HPDE6-E6E7 (cell line): ENCODE results near the gene EMC6.
"Not testable (repeated sequence)": the region's sequence is repeated elsewhere in the genome, so short reads cannot be mapped to it uniquely, and the experiment has no call there.

Experiments used
- DNase-seq: peaks from one replicate; pipeline ENCODE4 v3.0.0; 2011; ENCODE audit warnings: missing footprints; ENCODE audit errors: extremely low spot score

Gene EMC6

DNA sequence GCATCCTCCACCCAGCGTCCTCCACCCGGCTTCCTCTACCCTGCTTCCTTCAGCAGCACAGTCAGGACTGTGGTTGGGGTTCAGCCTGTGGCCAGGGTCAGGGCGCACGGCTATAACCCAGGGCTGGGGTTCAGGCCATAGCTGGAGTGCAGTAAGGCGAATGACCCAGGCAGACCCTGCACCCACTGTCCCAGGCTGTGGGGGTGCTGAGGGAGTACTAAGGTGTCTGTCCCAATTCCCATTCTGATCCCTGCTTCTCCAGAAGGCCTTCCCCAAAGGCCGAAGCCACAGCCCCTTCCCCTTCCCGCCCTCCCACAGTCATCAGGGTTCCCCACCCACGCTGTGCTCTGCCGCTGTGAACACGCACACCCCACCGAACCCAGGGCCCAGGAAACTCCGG is 12.4 kb downstream of the EMC6 start:
- DNase-seq = no peak

DNA sequence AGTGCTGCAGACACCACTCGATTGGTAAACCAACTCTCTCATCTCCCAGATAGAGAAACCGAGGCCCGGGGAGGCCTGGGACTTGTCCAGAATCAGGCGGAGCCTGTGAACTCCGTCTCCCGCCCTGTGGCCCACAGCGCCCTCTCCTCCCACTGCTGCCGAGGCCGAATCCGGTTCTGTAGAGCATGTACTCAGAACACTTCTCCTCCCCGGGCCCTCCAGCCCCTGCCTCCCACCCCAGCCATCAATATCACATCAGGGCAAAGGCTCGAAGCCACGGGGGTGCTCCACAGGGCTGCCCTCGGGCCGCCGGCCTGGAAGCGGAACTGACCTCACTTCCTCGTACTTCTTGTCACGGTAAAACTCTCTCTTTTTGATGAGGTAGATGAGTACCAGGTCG is 13.0 kb downstream of the EMC6 start:
- DNase-seq = no peak

DNA sequence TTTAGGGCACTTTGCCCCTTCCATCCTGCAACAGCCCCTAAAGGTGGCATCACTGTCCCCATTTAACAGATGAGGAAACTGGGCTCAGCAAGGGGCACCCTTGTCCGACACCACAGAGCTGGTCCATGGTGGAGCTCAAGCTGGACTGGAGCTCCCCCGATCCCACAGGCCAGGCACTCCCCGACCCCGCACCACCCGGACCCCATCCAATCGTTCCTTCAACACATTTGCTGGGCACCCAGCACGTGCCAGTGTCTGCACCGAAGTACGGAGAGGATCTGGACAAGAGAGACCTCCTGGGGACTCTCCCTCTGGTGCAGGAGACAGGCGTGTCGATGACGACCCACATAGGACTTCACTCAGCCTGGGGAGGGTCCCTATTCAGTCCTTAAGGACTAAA is 13.4 kb downstream of the EMC6 start:
- no peak for DNase-seq

DNA sequence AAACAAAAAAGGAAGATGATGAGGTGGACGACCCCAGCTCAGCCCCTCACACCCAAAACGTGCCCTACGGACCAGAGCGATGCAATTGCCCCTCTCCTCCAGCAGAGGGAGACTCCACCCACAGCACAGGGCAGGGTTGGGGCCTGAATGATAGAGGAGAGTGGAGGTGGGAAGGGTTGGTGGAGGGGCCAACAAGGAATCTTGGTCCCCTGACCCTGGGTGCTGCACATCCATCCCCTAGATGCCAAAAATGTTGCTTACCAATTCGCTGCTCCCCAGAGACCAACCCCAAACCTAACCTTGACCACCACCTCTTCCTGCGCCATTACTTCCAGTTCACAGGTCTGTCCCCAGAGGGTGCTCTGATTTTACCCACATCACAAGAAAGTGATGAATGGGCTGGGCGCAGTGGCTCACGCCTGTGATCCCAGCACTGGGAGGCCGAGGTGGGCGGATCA is 14.5 kb downstream of the EMC6 start:
- DNase-seq = peak; percentile 55

DNA sequence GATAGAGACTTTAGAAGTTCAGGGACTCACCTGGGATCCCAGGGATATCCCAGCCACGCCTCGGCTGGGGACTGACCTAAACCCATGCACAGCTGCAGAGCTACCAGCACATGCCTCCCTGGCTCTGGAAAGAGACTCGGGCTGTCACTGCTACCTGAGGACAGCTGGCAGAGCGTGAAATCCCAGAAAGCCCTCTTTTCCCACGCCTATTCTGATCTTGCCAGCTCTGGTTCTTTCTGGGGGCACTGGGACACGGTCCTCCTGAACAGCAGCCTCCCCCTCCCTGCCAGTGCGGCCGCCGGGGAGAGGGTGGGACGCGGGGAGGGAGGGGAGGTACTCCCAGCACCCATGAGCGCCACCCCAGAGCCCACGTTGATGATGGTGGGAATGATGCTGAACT is 16.6 kb downstream of the EMC6 start:
- no peak for DNase-seq

DNA sequence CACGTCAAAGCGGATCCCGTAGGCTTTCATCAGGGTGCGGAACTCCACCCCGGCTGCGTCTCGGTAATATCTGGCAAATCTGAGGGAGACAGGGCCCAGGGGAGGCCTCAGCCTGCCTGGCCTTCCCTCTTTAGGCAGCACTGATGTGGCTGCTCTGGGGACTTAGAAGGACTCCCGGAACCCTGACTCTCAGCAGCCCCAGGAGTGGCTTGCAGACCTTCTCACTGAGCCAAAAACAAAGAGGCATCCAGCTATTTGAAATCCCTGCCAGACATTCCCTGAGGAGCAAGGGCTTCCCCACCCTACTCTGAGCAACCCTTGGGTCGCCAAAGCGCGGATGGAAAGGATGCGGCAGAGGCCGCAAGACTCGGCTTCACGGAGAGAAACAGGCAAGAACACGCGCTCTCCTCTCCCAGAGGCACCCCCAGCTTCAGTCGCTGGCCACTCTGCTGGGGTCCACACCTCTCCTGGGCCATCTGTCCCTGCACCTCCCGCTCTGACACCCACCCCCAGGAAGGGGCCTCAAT is 19.5 kb downstream of the EMC6 start:
- no peak for DNase-seq

DNA sequence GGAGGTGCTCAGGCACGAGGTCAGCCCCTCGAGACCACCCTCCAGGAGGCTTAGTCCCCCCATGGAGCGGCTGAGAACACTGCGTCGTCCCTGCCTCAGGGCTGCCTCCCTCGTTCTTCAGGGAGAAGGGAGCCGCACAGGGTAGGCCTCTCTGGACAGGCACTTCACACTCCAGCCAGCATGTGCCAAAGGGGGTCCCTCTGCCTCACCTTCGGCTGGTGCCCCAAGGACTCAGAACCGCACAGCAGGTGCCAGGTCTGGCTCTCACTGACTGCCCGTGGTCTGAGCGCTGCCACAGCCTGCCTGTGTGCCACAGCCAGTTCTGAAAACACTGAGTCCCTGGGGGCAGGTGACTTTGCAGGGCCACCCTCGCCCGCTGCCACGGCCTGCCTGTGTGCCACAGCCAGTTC is 20.2 kb downstream of the EMC6 start:
- DNase-seq = no peak

DNA sequence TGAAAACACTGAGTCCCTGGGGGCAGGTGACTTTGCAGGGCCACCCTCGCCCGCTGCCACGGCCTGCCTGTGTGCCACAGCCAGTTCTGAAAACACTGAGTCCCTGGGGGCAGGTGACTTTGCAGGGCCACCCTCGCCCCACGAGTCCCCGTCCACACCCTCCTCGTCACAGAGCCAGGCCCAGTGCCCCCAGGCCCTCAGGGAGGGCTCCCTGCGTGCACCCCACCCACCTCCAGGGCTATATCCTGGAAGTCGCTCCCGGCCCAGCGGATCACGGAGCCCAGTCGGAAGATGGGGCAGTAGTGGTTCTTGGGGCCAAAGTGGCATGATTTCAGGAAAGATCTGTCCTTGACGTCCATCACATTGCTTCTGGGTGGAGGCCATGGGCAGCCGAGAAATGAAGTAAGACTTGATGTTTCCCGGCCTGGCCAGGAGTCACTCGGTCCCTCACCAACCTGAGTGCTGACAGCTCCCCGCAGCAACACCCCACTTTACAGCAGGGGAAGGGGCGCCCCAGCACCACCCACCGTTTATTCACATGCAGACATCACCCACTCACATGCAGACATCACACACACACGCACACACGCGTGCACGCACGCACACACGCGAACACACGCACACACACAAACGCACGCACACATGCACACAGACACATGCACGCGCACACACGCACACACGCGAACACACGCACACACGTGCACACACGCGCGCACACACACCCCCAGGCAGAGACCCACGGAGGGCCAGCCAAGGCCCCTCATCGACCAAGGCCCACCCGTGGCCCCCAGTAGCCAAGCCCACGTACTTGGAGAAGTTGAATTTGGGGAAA is 20.9 kb downstream of the EMC6 start:
- no peak for DNase-seq

DNA sequence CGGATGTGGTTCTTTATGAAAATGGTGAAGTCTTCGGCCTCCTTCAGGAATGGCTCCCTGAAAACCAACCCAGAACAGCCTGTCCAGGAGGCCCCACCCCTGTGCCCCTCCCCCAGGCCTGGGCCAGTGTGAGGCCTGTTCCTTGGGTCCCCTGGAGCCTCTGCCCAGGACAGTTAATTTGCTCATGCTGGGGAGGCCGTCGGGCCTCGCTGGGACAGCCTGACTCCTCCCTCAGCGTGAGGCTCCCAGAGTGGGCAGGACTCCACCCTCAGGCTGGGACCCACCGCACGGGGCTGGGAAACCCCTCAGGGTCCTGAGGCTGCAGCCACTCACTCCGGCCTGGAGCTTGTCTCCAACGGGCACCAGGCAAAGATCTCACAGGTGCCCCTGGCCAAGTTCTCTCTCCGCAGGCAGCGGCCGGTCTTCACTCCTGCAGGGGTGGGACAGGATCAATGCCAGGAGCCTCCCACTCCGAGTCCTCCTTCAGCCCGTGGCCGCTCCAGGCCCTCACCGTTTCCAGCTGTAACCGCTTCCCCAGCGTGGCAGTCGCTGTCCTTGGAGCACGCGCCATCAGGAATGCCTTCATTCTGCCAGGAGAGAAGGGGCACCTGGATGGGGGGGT is 21.6 kb downstream of the EMC6 start:
- no peak for DNase-seq

DNA sequence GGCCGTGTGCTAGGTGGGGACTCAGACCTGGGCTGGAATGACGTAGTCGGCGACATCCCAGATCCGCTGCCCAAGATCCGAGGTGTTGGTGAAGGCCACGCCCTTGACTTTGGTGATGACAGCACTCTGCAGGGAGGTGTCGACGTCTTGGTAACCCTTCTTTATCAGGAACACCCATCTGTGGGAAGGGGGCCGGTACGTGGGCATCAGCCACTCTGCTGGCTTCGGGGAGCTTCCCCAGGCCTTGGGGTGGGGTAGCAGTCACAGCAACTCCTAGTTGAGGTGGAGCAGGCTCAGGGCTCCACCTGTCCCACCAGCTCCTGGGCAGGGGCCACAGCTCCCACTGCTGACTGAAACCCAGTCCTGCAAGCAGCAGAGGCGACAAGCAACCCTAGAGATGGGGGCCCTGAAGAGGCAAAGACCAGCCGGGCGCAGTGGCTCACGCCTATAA is 23.0 kb downstream of the EMC6 start:
- no peak for DNase-seq

DNA sequence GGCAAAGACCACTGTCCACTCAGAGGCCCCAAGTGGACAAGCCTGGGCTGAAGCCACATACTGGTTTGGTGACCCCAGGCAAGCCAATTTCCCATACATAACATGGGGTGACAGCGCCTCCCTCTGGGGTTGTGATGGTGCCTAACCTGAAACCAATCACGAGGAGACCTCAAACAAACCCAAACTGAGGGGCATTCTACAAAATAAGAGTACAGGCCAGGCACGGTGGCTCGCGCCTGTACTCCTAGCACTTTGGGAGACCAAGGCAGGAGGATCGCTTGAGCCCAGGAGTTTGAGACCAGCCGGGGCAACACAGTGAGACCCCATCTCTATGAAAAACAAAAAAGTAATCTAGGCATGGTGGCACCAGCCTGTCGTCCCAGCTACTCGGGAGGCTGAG is 23.7 kb downstream of the EMC6 start:
- no peak for DNase-seq

DNA sequence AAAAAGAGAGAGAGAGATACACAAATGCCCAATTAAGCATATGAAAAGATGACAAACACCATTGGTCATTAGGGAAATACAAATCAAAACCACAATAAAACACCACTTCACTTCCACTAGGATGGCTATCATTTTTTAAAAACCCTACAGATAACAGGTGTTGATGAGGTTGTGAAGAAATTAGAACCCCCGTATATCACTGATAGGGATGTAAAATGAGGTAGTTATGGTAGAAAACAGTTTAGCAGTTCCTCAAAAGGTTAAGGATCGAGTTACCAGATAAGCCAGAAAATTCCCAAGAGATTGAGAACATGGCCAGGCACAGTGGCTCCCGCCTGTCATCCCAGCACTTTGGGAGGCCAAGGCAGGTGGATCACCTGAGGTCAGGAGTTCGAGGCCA is 24.5 kb downstream of the EMC6 start:
- DNase-seq = no peak

DNA sequence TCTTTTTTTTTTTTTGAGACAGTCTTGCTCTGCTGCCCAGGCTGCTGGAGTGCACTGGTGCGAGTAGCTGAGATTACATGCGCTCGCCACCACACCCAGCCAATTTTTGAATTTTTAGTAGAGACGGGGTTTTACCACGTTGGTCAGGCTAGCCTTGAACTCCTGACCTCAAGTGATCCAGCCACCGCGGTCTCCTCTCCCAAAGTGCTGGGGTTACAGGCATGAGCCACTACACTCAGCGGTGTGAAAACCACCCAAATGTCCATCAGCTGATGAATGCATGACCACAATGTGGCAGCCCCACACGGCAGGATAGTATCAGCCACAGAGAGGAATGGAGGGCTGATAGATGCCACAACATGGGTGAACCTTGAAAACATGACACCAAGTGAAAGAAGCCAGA is 25.2 kb downstream of the EMC6 start:
- no peak for DNase-seq

DNA sequence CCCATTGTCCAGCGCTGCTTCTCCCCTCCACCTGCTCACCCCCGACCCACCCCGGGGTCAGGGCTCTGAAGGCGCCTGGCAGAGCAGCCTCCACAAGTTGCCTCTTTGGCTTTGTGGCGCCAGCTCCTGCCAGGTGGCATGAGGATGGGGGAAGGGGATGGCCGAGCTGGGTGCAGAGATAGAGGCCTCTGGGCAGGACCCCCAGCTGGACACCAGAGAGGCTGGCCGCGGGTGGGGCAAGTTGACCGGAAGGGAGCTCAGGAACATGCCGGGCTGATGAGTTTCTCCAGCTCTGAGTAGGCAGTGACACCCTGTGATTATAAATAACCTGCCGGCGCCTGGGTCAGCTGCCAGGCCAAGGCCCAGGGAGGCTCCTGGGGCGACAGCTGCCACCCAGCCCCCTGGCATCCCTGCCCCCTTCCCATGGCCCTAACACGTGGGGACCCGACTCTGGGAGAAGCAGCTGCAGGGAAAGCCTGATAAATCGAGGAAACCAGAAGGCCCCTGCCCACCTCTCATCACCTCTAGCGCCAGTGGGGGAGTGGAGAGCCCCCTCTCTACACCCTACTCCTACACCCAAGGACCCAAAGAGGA is 26.6 kb downstream of the EMC6 start:
- no peak for DNase-seq

DNA sequence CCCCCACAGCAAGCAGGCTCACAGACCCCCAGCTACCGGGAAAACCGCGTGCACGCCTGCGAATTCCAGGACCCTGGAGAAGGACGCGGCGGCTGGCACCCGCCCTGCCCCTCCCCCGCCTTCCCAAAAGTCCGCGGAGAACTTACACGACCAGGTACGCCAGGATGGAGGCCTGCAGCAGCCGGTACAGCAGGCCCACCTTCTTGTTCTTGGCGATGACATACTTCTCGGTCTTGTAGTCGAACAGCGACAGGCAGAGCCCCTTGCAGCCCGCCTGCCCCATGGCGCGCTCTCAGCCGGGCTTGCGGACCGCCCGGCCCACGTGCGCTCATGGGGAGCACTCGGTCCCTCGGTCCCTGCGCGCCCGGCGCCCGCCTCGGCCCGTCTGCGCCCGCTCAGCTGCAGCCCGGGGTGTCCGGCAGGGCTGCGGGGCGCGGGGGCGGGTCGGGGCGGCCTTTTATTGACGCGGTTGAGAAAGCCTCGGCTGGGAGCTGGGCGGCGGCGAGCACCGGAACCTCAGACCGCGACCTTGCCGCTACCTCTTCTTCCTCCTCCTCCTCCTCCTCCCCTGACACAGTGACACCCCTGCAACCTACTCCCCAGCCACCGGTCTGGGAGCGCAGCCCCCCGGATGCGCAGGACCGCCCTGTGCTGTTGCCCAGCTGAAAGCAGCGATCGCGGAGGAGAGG is 27.3 kb downstream of the EMC6 start, which contains the start of gene P2RX5:
Gene P2RX5 (minus strand): TSS at position 433 of the 689 bp plus-strand sequence. CDS start 150 bp downstream, at position 283.
- no peak for DNase-seq

DNA sequence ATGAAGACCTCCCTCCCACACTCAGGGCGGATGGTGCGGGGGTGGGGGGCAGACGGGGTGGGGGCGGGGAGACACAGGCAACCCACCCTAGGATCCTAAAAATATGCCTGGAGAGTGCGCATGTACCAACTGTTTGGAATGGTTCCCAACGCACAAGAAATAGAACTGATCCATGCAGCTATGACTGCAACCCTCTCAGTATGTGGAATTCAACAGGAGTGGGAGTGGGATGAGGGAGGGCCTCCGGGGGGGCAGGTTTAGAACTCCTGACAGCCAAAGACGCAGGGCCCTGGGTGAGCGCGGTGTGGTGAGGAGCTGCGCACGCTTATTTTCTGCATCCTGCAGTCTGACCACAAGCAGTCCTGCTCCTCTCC is 28.5 kb downstream of the EMC6 start:
- no peak for DNase-seq

DNA sequence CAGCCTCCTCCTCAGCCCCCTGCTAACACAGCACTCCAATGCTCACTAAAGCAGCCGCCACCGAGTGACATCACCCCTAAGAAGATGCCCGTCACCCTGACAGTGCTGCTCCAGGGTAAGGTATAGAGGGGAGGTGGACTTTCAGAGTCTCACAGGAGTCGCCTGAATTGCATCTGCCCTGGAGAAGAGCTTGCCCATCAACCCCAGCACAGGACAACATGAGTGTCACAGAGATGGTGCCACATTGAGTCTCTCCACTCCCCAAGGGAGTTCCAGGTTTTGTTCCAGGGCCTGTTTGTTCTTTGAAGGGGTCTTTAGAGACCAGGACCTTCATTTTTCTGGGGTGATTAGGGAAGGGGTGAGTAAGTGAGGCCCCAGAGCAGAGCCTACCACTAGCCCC is 29.5 kb downstream of the EMC6 start:
- no peak for DNase-seq

DNA sequence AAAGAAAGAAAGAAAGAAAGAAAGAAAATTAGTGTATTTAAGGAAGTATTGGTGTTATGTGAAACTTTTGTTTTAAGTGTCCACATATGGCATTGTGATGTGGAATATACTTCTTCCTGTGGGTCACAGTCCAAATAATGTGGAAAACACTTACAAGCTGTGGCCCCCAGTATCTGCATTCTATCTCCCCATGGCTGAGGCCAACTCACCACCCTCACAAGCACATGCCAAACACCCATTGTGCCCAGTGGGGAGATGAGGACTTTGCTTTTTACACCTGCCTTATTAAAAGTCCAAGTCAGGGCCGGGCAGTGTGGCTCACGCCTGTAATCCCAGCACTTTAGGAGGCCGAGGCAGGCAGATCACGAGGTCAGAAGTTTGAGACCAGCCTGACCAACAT is 31.3 kb downstream of the EMC6 start:
- DNase-seq = no peak

DNA sequence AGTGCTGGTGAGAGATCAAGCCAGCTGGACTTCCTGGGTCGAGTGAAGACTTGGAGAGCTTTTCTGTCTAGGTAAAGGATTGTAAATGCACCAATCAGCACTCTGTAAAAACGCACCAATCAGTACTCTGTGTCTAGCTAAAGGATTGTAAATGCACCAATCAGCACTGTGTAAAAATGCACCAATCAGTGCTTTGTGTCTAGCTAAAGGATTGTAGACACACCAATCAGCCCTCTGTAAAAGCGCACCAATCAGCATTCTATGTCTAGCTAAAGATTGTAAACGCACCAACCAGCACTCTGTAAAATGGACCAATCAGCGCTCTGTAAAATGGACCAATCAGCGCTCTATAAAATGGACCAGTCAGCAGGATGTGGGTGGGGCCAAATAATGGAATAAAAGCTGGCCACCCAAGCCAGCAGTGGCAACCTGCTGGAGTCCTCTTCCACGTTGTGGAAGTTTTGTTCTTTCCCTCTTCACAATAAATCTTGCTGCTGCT is 33.5 kb downstream of the EMC6 start:
- not testable (repeated sequence) for DNase-seq

DNA sequence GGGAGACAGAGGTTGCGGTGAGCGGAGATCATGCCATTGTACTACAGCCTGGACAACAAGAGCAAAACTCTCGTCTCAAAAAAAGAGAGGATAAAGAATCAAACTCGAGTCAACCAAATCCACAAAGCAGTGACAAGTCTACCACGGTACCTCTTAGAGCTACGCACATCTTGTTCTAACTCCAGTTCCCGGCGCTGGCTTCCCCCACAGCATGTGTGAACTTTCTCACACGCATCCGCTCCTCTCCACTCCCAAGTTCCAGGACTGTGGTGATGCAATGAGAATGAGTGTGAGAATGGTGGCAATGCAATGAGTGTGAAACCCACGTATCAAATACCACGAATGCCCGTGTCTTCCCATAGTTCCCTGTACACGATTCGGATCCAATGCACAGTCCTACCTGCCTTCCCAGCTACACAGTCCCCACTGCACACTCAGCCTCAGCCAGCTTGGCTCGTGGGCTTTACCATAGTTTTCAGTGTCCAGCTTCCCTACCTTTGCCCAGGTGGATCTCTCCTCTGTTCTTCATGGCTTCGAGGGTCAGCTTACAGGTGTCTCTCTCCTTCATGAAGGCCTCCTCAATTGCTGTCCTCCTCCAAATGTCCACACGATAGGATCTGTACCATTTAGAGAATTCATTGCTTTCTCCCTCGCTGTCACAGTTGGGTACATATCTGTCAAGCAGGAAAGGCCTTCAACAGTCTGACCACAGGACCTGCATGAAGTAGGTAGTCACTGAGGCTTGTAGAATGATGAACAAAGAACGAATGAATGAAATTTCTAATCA is 36.5 kb downstream of the EMC6 start:
- no peak for DNase-seq

DNA sequence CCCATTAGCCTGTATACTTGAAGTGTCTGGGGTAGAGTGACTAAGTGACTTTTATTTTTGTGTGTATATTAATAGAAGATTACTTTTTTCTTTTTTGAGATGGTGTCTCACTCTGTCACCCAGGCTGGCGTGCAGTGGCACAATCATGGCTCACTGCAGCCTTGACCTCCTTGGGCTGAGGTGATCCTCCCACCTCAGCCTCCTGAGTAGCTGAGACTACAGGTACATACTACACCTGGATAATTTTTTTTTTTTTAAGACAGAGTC is 37.0 kb downstream of the EMC6 start:
- not testable (repeated sequence) for DNase-seq
